HG03457 (cell line): ENCODE data around the gene CDCA7.
"Not testable (repeated sequence)": the region's sequence is repeated elsewhere in the genome, so short reads cannot be mapped to it uniquely, and the experiment has no call there.

Source experiments
- ATAC-seq: cut with Tn5 transposase; IDR thresholded peaks from one replicate; pipeline ENCODE4 v1.9.1; 2021; ENCODE audit warnings: moderate number of reproducible peaks; ENCODE audit not compliant: unreplicated experiment

The CDCA7 gene

DNA sequence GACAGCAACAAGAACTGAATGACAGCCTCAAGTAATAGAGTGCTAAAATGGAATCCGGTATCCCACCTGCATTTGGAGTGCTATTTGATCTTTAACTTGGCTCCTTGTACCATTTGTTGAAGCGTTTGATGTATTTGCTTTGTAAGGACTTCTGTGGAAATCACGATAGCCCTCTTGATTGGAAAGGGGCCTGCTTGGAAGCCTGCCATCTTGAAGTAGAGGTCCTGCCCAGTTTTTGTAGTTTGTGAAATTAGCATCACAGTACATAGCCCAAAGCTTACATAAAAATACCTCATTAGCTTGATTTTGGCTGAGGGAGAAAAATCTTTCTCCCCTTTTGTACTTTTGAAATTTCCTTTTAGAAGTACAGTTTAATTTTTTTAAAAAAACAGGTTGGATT lies 2.7 kb downstream of the CDCA7 start:
- ATAC-seq, result no peak

DNA sequence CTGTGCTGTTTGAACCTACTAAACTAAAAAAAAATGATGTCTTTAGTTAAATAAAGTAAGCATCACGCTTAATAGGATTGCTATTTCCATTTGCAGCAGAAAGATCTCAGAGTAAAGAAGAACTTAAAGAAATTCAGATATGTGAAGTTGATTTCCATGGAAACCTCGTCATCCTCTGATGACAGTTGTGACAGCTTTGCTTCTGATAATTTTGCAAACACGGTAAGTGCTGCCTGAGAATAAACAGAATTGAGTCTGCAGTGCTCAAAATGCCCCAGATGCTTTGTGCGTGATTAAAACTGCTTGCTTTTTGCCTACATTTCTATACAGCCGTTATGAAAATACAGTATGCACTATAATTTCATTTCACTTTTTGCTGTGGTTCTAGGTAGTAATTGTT lies 3.9 kb downstream of the CDCA7 start:
- ATAC-seq, result no peak

DNA sequence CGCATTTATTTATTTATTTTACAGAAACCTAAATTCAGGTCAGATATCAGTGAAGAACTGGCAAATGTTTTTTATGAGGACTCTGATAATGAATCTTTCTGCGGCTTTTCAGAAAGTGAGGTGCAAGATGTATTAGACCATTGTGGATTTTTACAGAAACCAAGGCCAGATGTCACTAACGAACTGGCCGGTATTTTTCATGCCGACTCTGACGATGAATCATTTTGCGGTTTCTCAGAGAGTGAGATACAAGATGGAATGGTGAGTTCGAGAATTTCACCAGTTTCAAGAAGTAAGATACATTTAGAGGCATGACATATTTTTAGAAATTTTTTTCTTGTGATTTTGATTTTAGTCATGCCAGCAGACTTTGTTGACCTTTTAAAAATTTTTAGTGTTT lies 4.6 kb downstream of the CDCA7 start:
- no peak for ATAC-seq

DNA sequence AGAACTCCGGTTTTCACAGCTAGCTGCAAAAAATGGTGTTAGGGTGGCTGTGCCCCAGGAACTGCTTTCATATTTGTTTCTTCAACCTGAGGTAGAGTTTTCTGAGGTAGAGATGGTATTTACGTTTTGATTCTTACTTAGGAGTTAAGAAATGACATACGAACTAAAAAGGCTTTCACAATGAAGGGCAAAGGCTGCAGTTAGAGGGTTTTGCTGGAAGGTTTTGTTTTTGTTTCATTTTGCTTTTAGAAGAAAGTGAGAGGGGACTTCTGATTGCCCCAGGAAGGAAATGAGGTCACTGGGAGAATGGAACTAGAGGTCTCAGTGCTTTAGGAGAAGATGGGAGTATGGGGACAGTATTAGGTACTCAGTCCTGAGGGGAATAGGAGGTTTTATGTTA lies 15.5 kb downstream of the CDCA7 start:
- ATAC-seq, result no peak

DNA sequence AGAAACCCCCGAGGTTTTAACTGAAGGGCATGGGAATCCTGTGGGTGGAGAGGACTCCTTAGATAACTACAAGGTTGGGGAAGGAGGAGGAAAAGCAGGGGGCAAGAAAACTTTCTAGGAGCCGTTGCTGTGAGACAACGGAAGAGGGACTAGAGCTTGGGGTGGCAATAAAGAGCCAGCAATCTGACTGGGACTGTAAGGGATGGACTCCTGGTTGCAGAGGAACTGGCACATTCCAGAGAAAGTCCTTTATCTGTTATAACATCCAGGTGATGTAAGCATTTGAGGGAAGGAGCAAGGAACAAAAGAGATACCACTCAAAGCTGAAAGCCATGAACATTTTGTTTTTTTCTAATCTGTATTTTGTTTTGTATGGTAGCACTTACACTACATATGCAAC lies 16.4 kb downstream of the CDCA7 start:
- ATAC-seq, result no peak

DNA sequence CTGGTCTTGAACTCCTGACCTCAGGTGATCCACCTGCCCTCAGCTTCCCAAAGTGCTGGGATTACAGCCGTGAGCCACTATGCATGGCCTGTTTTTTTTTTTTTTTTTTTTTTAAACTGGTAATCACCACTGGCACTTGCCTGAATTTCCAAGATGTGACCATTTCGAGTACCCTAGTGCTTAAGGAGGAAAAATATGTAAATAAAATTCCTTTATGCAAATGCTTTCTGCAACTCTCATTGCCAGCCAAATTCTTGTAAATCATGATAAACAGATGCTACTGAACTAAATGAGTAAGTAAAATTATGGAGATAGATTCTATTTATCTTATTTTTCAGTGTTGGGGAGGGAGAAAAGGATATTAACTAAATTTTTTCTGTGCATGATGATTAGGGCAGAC lies 18.6 kb downstream of the CDCA7 start:
- no peak for ATAC-seq

DNA sequence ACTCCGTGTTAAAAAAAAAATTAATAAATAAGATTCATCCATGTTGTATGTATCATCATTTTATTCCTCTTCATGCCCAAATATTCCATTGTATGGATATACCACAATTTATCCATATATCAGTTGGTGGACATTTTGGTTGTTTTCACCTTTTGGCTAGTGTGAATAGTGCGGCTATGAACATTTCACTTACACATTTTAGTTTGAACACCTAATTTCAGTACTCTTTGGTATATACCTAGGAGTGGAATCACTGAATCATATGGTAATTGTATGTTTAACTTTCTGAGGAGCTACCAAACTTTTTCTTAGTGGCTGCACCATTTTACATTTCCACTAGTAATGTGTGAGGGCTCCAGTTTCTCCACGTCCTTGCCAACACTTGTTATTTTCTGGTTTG lies 20.0 kb downstream of the CDCA7 start:
- no peak for ATAC-seq

DNA sequence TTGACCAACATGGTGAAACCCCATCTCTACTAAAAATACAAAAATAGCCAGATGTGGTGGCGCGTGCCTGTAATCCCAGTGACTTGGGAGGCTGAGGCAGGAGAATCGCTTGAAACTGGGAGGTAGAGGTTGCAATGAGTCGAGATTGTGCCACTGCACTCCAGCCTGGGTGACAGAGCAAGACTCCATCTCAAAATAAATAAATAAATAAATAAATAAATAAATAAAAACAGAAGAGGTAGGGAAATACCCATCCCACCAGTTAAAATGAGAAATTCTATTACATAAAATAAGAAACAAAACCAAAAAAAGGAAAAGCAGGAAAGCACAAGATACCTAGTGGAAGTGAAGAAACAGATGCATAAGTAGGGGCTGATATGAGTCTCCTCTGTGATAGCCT lies 30.9 kb downstream of the CDCA7 start:
- ATAC-seq, result not testable (repeated sequence)

DNA sequence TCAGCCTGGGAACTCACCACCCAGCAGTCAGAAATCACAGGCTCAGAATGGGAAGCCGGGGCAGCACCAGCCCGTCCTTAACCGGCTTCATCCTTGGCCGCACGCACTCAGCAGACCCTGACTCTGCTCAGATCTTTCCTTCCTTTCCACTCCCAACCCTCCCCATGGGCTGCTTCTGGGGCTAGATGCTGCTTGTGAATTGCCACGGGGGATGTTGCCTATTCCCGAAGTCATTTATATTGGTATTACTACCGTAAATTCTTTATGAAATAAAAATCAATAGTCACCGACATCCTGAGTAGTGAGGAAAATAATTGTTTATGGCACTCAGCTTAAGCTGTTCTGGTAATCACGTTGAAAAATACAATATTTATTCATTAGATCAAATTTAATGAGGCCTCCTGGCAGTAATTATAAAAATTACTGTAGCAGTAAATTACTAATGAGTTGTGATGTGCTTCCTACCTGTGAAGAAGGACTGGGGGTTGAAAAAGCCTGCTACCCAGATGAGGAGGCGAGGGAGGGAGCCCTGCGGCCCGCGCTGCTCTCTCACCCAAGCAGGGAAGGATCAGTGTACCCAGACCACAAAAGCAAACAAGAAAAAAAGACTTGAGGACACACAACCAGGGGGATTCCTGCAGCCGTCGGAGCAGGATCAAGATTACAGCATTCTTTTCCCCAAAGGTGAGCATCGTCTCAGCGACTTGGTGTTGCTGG lies 31.5 kb downstream of the CDCA7 start:
- ATAC-seq, result no peak

DNA sequence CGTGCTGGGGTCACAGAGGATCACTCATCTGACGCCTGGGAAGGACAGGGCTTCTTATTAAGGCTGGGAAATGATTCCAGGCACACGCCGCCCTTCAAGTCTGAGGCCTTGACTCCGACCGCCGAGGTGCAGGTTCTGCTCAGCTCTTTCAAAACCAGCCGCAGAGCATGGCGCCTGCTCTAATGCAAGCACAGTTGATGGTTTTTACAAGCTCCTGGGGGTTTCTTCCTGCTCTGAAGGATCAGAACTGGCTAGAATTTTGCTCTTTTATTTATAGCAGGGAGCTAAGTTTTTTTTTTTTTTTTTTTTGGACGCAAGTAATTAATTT lies 32.0 kb downstream of the CDCA7 start:
- no peak for ATAC-seq

DNA sequence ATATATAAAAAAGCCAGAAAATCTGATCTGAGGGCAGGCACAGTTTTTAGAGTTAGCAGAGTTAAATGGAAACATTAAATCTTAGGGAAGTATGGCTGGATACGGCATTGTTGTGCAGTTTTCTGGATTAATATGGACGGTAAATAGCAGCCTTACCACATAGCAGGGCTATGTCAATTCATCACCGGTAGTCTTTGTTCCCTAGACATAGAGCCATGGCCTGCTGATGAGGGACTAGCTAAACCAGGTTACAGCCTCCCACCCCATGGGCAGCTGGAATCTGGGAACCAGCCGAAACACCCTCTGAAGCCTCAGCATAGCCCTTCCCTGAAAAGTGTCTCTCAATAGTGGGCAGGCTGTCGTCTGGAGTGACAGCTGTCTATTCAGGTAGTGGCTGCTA lies 32.4 kb downstream of the CDCA7 start:
- no peak for ATAC-seq

DNA sequence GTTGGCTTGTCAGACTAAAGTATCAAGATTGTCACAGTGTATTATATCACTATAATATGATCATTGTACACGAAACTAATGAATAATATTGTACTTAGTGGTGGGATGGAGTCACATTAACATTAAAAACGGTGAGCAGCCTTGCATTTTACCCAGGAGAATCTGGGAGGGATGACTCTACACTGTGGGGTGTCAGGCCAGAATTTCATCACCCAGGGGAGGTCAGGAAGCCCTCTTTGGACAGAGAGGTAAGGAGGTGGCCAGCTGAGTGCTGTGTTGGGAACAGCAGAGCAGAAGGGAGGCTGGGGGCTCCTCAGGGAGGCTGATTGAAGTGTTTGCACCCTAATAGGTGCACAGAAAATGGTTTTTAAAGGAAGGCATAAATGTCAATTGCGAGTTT lies 33.0 kb downstream of the CDCA7 start:
- ATAC-seq, result no peak

DNA sequence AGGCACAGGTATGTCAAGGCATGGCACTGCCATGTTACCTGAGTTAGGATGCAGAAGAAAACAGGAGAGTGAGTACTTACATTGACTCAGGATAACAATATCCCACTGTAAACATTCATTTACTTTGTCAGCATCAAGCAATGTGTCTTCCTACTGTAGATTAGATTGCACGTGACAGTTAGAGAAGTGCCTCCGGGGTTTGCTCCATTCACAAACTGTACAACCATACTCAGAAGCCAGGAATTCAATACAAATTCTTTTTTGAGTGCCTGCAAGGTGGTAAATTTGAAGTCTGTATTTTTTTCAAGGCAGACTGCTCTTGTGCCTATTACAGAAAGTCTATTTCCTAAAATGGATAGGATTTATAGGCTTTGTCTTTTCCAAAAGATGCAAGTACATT lies 34.1 kb downstream of the CDCA7 start:
- ATAC-seq, result no peak

DNA sequence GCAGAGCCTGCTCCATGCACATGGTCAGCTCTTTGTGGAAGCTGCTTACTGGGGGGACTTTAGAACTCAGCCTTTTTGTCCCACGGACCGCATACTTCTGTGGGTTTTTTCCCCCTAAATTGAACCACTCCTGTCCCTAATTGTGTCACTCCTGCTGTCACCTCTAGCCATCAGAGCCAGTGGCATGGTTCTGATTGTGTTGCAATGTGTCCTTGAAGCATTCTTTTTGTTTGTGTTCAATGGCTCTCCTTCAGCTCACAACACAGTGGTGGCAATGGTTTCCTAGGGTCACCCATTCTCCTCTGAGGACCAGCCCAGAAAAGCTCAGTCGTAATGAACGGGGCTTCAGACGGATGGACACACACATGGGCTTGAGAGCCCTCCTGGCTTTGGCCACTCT lies 35.4 kb downstream of the CDCA7 start:
- ATAC-seq, result no peak

DNA sequence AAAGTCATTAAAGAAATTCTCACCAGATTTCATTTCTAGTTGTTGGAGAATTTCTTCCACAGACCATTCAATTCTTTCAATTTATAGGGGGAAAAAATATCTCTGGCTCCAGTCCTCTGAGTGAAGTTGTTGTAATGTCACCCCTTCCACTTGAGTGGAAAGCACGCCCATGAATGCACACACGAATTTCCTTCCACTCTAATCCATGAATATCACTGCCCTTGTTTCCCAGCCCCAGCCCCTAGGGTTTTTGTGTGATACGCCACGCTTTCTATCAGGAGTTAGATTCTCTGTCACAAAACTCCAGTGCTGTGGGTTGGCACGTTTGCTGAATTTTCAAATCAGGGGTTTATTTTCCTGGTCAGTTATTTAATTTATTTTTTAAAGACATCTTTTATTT lies 38.1 kb downstream of the CDCA7 start:
- no peak for ATAC-seq

DNA sequence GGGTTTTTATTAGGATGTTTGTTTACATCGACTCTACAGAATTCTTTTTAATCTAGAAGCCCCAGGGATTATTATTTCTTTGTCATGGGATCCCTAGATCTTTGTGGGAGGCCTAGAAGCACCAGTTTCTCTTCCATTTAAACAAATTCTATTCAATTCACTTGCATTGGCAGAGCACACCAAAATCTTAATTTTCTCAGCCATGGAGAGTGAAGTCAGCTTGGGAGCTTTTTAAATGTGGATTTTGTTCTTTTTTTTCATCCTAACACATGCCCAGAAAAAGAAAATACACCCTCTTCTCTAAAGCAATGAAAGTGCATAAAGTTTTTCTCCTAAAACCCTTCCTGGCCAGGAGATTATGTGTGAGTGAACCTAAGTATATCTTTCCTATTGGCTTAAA lies 38.5 kb downstream of the CDCA7 start:
- ATAC-seq, result no peak

DNA sequence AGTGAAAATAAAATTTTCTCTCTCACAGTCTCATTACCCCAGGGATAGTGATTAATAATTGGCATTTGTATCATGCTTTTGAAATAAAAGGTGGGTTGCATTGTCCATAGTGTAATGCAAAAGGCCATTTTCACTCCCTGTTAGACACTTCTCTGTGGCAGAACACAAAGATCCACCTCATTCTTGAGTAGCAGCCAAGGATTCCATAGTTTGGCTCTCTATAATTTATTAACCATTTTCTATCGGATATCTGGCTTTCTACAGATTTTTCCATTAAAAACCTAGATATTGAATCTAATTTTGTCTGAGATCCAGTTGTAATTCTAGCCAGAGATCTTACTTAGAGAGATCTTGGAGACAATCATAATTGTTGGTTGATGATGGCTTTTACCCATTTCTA lies 39.0 kb downstream of the CDCA7 start:
- ATAC-seq, result no peak

DNA sequence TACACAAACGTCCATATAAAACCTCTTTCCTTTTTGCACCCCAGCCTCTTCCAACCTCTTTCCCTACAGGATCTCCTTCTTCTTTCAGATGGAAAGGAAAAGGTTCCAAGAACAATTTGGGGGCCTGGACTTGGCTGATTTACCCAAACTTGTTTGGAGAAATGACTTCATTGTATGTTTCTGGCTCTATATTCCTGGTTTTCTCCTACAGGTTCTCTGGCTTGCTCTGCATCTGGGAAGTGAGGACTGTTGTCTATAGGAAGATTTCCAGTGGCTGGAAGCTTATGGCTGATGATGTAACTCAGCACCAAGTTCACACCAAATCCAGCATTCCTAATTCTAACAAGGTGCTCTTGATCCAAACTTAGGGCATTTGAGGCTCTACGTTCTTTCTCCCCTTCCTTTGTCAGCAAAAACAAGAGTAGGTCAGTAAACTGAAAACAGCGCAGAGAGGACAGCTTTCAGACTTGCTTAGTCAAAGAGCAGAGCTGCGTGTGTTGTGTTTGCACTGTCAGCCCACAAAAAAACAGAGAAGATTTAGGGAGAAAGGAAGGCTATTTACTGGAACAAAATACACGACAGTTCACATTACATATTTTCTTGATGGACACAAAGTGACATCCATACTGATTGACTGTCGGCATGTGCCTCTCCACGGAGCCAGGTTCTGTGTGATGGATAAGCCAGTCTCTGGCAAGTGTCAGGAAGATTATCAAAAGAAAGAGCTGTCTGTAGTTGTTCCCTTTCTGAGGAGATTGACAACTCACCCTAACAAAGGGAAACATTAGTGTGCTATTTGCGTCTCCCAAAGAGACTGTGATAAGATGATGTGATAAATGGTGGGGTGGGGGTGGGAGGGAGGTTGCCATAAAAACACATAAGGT lies 39.7 kb downstream of the CDCA7 start:
- ATAC-seq, result no peak

DNA sequence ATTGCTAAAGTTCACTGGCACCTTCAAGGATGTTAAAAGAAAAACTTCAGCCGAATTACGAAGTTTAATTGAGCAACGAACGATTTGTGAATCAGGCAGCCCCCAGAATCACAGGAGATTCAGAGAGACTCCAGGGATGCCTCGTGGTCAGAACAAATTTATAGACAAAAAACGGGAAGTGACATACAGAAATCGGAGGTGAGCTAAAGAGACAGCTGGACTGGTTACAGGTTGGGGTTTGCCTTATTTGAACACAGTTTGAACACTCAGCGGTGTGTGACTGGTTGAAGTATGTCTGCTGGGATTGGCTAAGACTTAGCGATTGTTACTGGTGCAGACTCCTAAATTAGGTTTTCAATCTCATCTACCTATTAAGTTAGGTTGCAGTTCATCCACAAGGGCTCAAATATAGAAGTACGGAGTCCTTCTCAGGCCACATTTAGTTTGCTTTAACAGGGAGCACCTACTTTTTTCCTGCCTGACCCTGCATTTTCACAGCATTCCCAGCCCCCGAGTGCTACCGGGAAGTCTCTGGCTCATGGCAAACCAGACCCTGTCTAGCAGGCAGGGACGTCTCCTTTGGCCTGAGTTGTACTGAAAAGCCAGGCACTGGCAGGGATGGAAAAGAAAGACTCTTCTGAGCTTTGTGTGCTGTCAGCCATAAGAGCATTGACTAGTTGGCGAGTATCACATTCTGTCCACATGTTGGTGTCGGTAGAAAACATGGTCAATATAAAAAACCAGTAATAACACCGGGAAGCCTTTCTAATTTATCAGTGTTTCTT lies 41.1 kb downstream of the CDCA7 start:
- ATAC-seq, result no peak

DNA sequence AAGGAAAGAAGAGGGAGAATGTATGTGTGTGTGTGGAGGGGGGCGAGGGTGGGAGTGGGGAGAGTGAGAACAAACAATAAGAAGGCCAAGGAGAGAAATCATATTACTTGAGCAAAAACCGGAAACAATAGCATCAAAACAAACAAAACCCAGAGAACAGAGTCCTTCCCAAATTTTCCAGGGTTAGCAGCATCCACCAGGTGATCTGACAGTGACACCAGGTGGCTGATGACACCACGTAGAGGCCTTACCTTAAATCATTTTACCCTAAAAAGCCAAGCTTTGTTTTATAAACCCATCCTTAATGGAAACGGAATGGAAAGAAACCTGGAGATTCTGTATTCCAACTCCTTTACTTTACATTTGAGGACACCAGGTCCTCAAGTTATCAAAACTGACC lies 42.9 kb downstream of the CDCA7 start:
- ATAC-seq, result no peak

DNA sequence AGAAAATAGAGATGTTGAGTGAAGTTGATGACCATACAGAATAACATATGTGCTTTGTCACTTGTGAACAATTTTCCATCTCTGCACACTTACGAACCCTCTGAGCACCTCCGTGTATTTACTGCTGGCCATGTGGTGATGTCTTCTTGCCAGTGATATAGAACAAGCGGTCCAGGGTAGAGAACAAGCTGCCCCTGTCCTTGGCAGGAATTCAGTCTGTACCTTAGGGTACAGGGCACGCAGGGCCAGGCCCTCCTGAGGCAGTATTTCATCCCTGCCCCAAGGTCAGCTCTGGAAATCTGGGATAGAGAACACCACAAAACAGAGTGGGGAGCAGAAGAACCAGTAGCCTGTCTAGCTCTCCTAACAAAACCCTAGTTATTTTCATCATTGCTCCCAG lies 44.6 kb downstream of the CDCA7 start:
- no peak for ATAC-seq

DNA sequence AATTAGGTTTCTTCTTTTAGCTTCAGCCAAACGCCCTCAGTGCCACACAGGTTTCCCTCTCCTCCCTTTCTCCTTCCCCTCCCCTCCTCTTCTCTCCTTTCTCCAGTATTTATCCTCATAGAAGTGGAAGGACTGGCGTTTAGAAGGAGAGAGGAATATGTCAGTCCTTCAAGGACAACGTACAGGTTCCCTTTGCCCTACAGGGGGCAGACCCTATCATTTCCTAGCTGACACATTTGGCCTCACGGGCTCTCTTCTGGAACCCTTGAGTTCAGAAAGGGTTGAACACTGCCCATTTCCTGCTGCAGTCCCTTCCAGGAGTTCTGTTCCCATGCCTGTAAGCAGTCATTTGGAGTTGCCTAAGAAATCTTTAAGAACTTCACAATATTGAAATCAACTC lies 46.1 kb downstream of the CDCA7 start:
- ATAC-seq, result no peak
